ENCODE data around the gene RNF151. TPM values are rescaled to one million over a fixed set of nuclear protein-coding genes. Genes with fewer than 3 reads are reported as not detected.
"Not testable (repeated sequence)": the region's sequence is repeated elsewhere in the genome, so short reads cannot be mapped to it uniquely, and the experiment has no call there.

RNF151 gene
- total RNA-seq, 2 donors from 2014 or later, result not detected

GRCh38 chr16:1929578-1930337 is 36.9 kb upstream of the RNF151 start:
- Mint-ChIP-seq H3K4me3 (no peak overlapping the region), H3K36me3 (no peaks in the 10 kb centered on the region), H3K27me3 (peaks cover 0 to under 1% of the 10 kb centered on the region in 2 donors), H3K4me1 (ENCODE audit: low read depth in 2 of 2) (peaks cover 0 to 3% of the 10 kb centered on the region in 2 donors), H3K9me3 (no peaks in the 10 kb centered on the region), H3K27ac (no peak overlapping the region)
- ATAC-seq, result peak; percentile 97 to 98
- DNase-seq (ENCODE audit: low spot score), result peak; percentile 94

- DNase-seq (ENCODE audit: low spot score), result no peak
- Mint-ChIP-seq H3K4me1 (ENCODE audit: low read depth in 2 of 2) (peaks cover 0 to 3% of the 10 kb centered on the region in 2 donors), H3K4me3 (no peak overlapping the region), H3K27ac (no peak overlapping the region), H3K9me3 (no peaks in the 10 kb centered on the region), H3K27me3 (no peaks in the 10 kb centered on the region), H3K36me3 (no peaks in the 10 kb centered on the region)
- ATAC-seq, result no peak
Measured at GRCh38 chr16:1930338-1930720, 36.3 kb upstream of the RNF151 start.

GRCh38 chr16:1932050-1933028 is 34.3 kb upstream of the RNF151 start:
- DNase-seq (ENCODE audit: low spot score) (no peak), ATAC-seq (no peak)
- Mint-ChIP-seq H3K27me3 (no peaks in the 10 kb centered on the region), H3K4me3 (no peak overlapping the region), H3K27ac (no peak overlapping the region), H3K36me3 (no peaks in the 10 kb centered on the region), H3K9me3 (no peaks in the 10 kb centered on the region), H3K4me1 (ENCODE audit: low read depth in 2 of 2) (peaks cover 0 to 3% of the 10 kb centered on the region in 2 donors)

- Mint-ChIP-seq H3K27ac (no peak overlapping the region), H3K27me3 (no peaks in the 10 kb centered on the region), H3K9me3 (no peaks in the 10 kb centered on the region), H3K4me1 (ENCODE audit: low read depth in 2 of 2) (peaks cover 0 to 3% of the 10 kb centered on the region in 2 donors), H3K4me3 (no peak overlapping the region), H3K36me3 (no peaks in the 10 kb centered on the region)
- ATAC-seq (no peak), DNase-seq (ENCODE audit: low spot score) (no peak)
Measured at GRCh38 chr16:1933097-1933661, 33.5 kb upstream of the RNF151 start.

- no peak overlapping the region for H3K27ac Mint-ChIP-seq
- H3K4me1 Mint-ChIP-seq (ENCODE audit: low read depth in 2 of 2), result peaks cover 3 to 4% of the 10 kb centered on the region in 2 donors
- no peaks in the 10 kb centered on the region for H3K27me3 Mint-ChIP-seq
- no peak for ATAC-seq
- no peaks in the 10 kb centered on the region for H3K36me3 Mint-ChIP-seq
- DNase-seq (ENCODE audit: low spot score), result no peak
- no peak overlapping the region for H3K4me3 Mint-ChIP-seq
- no peaks in the 10 kb centered on the region for H3K9me3 Mint-ChIP-seq
Measured at GRCh38 chr16:1936945-1937479, 29.6 kb upstream of the RNF151 start.

GRCh38 chr16:1938316-1938715 is 28.3 kb upstream of the RNF151 start:
- no peaks in the 10 kb centered on the region for H3K27me3 Mint-ChIP-seq
- H3K27ac Mint-ChIP-seq, result no peak overlapping the region
- ATAC-seq (no peak), DNase-seq (ENCODE audit: low spot score) (no peak)
- H3K9me3 Mint-ChIP-seq, result no peaks in the 10 kb centered on the region
- H3K36me3 Mint-ChIP-seq, result no peaks in the 10 kb centered on the region
- peaks cover 3 to 10% of the 10 kb centered on the region in 2 donors for H3K4me1 Mint-ChIP-seq (ENCODE audit: low read depth in 2 of 2)
- H3K4me3 Mint-ChIP-seq, result no peak overlapping the region

- DNase-seq (ENCODE audit: low spot score) (no peak), ATAC-seq (no peak)
- peaks cover 9 to 14% of the 10 kb centered on the region in 2 donors for H3K4me1 Mint-ChIP-seq (ENCODE audit: low read depth in 2 of 2)
- no peak overlapping the region for H3K27ac Mint-ChIP-seq
- no peak overlapping the region for H3K4me3 Mint-ChIP-seq
- H3K27me3 Mint-ChIP-seq, result no peaks in the 10 kb centered on the region
- H3K9me3 Mint-ChIP-seq, result no peaks in the 10 kb centered on the region
- no peaks in the 10 kb centered on the region for H3K36me3 Mint-ChIP-seq
Measured at GRCh38 chr16:1938910-1939309, 27.7 kb upstream of the RNF151 start.

- not testable (repeated sequence) for DNase-seq (ENCODE audit: low spot score); ATAC-seq; H3K9me3 Mint-ChIP-seq; H3K27me3 Mint-ChIP-seq; H3K27ac Mint-ChIP-seq; H3K36me3 Mint-ChIP-seq; H3K4me3 Mint-ChIP-seq
- H3K4me1 Mint-ChIP-seq (ENCODE audit: low read depth in 2 of 2), result peaks cover 13 to 23% of the 10 kb centered on the region in 2 donors
Measured at GRCh38 chr16:1939833-1940232, 26.8 kb upstream of the RNF151 start.

GRCh38 chr16:1940273-1941161 is 26.1 kb upstream of the RNF151 start:
- no peak overlapping the region for H3K27ac Mint-ChIP-seq
- no peaks in the 10 kb centered on the region for H3K9me3 Mint-ChIP-seq
- H3K4me3 Mint-ChIP-seq, result no peak overlapping the region
- no peak for DNase-seq (ENCODE audit: low spot score)
- no peaks in the 10 kb centered on the region for H3K36me3 Mint-ChIP-seq
- no peaks in the 10 kb centered on the region for H3K27me3 Mint-ChIP-seq
- peaks cover 13 to 23% of the 10 kb centered on the region in 2 donors for H3K4me1 Mint-ChIP-seq (ENCODE audit: low read depth in 2 of 2)
- ATAC-seq, result no peak

- Mint-ChIP-seq H3K27me3 (no peaks in the 10 kb centered on the region), H3K9me3 (no peaks in the 10 kb centered on the region), H3K27ac (no peak overlapping the region), H3K36me3 (no peaks in the 10 kb centered on the region), H3K4me3 (peak overlapping the region; percentile 87), H3K4me1 (ENCODE audit: low read depth in 2 of 2) (peaks cover 13 to 23% of the 10 kb centered on the region in 2 donors)
- no peak for ATAC-seq
- no peak for DNase-seq (ENCODE audit: low spot score)
Measured at GRCh38 chr16:1941162-1942046, 25.3 kb upstream of the RNF151 start.

GRCh38 chr16:1942047-1942809 is 24.4 kb upstream of the RNF151 start:
- peak overlapping the region; percentile 77 to 88 for H3K27ac Mint-ChIP-seq
- DNase-seq (ENCODE audit: low spot score) (no peak), ATAC-seq (no peak)
- no peaks in the 10 kb centered on the region for H3K27me3 Mint-ChIP-seq
- H3K9me3 Mint-ChIP-seq, result no peaks in the 10 kb centered on the region
- peak overlapping the region; percentile 87 for H3K4me3 Mint-ChIP-seq
- H3K36me3 Mint-ChIP-seq, result no peaks in the 10 kb centered on the region
- H3K4me1 Mint-ChIP-seq (ENCODE audit: low read depth in 2 of 2), result peaks cover 13 to 23% of the 10 kb centered on the region in 2 donors

Measured in natural killer cell treated with Interleukin-12 subunit alpha and Interleukin-12 subunit beta and Interleukin-15 and Interleukin-18, amount 100 ng/mL, for 72 hours (primary cell).